ENCODE measurements around the gene ALDH3B2.

ALDH3B2 gene

GRCh38 chr11:67612751-67613150 is 61.7 kb downstream of the ALDH3B2 start:
- no peak for FAIRE-seq

Measured in colon (tissue), 2 donors.